ENCODE measurements around the gene SMPD4.

DNA sequence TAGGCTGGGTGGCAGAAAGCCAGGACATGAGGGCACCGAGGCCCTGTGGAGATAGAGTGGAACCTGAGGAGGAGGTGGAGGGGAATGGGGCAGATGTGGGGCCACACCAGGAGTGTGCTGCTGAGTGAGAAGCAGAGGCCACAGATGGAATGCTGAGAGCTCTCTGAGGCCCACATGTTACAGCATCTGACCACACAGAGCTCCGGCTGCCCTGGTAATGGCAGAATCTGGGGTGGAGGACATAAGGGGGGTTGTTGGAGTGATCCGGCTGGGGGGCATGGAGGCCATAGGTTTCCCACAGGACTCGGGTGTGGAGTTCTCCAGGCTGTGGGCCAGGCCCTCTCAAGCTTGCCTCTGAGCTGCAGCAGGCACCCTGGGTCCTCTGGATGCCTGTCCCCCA is 4.5 kb upstream of the SMPD4 start:
- TF ChIP-seq POLR2A (IDR thresholded peaks at IDR 0.05; ENCODE audit: low read depth, low read length), result no peak
- TF ChIP-seq, protein P1, sequence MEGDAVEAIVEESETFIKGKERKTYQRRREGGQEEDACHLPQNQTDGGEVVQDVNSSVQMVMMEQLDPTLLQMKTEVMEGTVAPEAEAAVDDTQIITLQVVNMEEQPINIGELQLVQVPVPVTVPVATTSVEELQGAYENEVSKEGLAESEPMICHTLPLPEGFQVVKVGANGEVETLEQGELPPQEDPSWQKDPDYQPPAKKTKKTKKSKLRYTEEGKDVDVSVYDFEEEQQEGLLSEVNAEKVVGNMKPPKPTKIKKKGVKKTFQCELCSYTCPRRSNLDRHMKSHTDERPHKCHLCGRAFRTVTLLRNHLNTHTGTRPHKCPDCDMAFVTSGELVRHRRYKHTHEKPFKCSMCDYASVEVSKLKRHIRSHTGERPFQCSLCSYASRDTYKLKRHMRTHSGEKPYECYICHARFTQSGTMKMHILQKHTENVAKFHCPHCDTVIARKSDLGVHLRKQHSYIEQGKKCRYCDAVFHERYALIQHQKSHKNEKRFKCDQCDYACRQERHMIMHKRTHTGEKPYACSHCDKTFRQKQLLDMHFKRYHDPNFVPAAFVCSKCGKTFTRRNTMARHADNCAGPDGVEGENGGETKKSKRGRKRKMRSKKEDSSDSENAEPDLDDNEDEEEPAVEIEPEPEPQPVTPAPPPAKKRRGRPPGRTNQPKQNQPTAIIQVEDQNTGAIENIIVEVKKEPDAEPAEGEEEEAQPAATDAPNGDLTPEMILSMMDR (conservative IDR thresholded peaks at IDR 0.05; ENCODE audit: low read depth, low read length), result no peak
- TF ChIP-seq RFX5 (IDR thresholded peaks at IDR 0.05; ENCODE audit: low read depth, low read length), result no peak
- no peak for TF ChIP-seq SMC3 (IDR thresholded peaks at IDR 0.05; ENCODE audit: low read depth, low read length)
- no peak for TF ChIP-seq CHD1 (IDR thresholded peaks at IDR 0.05; ENCODE audit: low read depth, low read length)
- TF ChIP-seq MXI1 (IDR thresholded peaks at IDR 0.05; ENCODE audit: borderline replicate concordance, low read depth, low read length), result no peak

Data from IMR-90 (cell line).